ENCODE measurements around the gene SHOC2.
"Not testable (repeated sequence)": the region's sequence is repeated elsewhere in the genome, so short reads cannot be mapped to it uniquely, and the experiment has no call there.

The SHOC2 gene

DNA sequence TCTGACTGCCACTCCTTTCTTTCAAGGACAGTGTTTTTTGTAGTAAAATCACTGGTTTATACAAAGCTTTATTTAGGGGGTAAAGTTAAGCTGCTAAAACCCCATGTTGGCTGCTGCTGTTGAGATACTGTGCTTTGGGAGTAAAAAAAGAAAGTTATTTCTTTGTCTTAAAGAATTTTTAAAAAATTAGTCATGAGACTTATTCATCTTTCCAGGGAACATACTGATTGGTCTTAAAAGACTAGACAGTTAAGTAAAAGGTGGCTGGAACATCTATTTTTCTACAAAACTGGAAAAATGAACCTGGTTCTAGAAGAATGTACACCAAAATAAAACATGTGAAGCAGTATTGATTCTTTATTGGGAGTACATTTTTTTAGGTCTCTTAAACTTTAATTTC, 21.0 kb upstream of the SHOC2 start:
- DNase-seq (ENCODE audit: insufficient read length, low spot score) (no peak), FAIRE-seq (no peak)
- TF ChIP-seq POU2F2 (IDR thresholded peaks at IDR 0.05; ENCODE audit: low read depth, low read length) (no peak), PAX5 (IDR thresholded peaks at IDR 0.05; ENCODE audit: insufficient read depth, low read length, severe bottlenecking) (no peak), POLR2A (IDR thresholded peaks at IDR 0.05; ENCODE audit: low read depth, low read length) (no peak), TAF1 (IDR thresholded peaks at IDR 0.05; ENCODE audit: low read depth, low read length) (no peak), POLR2AphosphoS5 (IDR thresholded peaks at IDR 0.05; ENCODE audit: low read depth, low read length) (no peak), SPI1 (IDR thresholded peaks at IDR 0.05; ENCODE audit: low read depth, low read length) (no peak)

DNA sequence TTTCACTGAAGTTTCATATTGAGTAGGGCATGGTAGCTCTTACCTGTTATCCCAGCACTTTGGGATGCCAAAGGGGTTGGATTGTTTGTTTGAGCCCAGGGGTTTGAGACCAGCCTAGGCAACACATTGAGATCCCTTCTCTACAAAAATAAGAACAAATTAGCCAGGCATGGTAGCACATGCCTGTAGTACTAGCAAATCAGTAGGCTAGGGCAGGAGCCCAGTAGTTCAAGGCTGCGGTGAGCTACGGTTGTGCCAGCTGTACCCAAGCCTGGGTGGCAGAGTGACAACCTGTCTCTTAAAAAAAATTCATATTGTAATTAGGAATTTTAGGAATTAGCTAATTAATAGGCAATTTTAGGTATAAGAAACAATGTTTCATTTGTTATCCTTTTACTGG, 18.4 kb upstream of the SHOC2 start:
- FAIRE-seq: no peak

DNA sequence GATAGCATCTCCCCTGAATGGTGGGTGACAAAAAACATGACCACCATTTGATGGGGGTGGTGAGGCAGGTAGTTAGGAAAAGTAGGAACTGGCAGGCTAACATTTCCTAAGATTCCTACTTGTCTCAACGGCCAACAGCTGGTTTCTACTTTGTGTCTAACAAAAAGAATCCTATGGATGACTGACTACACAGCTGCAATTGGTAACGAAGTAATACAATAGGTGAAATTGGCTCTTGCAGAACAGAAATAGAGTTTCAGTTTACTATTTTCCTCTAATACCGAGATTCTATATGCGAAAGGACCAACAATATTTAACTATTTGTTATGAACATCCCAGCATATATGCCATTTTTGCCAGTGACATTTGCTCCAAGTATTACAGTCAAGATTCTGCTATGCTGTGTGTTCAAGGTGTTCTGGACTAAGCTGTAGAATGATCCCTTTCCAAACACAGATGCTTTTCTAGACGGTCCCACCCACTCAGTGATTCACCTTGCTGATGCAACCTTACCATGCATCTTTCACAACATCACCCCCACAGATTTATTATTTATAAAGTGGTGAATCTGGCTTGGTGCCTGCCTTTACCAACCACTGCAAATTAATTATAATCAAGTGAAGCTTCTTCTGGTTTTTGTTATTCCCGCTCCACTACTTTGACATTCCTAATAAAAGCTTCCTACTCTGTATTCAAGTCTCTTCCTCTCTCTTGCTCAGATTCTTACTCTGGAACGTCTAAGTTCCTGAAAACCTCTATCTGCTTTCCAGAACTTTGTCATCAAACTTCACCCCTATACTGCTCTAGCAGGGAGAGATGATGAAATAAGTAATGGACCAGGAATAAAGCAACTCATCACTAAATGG, 17.2 kb upstream of the SHOC2 start:
- FAIRE-seq (peak; percentile 41), DNase-seq (ENCODE audit: insufficient read length, low spot score) (no peak)
- TF ChIP-seq SPI1 (IDR thresholded peaks at IDR 0.05; ENCODE audit: low read depth, low read length): no peak
- peak; percentile 45 for TF ChIP-seq POLR2AphosphoS5 (IDR thresholded peaks at IDR 0.05; ENCODE audit: low read depth, low read length)
- TF ChIP-seq POU2F2 (IDR thresholded peaks at IDR 0.05; ENCODE audit: low read depth, low read length): no peak
- TF ChIP-seq TAF1 (IDR thresholded peaks at IDR 0.05; ENCODE audit: low read depth, low read length): no peak
- TF ChIP-seq PAX5 (IDR thresholded peaks at IDR 0.05; ENCODE audit: insufficient read depth, low read length, severe bottlenecking): no peak
- TF ChIP-seq POLR2A (IDR thresholded peaks at IDR 0.05; ENCODE audit: low read depth, low read length): 0 out of 2 replicates have a peak, but pooled peaks have one; percentile 10

More for the DNA sequence above, 18.4 kb upstream of the SHOC2 start:
- TF ChIP-seq PAX5 (IDR thresholded peaks at IDR 0.05; ENCODE audit: insufficient read depth, low read length, severe bottlenecking) (no peak), POLR2AphosphoS5 (IDR thresholded peaks at IDR 0.05; ENCODE audit: low read depth, low read length) (peak; percentile 56)
- no peak for DNase-seq (ENCODE audit: insufficient read length, low spot score)

DNA sequence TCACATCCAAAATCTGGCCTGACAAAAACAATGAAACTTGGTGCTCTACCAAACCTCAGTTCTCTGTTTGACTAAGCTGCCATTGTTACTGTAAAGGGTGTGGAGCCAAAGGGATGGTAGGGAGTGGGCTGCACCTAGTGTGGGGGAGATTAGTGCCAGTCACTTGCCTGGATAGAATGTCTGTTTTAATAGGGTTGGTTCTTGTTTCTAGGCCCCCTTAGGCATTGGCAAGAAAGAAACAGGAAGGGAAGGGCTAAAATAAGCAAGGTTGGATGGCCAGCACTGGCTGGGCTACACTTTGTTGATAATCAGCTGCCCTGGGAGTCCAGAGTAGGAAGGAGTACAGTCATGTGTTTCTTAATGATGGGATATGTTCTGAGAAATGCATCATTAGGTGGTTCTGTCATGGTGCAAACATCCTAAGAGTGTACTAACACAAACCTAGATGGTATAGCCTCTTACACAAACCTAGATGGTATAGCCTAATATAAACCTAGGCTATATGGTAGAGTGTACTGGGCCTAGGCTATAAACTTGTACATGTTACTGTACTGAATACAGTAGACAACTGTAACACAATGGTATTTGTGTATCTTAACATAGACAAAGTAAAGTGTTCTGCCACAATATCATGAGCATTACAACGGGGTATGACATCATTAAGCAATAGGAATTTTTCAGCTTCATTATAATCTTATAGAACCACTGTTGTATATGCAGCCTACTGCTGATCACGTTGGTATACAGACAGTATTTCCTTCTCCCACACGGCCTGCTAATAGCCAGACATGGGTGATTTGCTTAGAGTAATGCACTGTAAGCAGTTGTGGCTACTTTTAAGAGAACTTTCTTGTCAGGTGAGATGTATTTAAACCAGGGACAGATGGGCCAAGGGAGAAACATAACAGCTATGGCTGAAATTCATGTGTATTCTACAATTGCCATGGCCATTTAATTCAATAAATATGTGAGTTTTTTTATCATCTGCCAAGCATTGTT, 15.8 kb upstream of the SHOC2 start:
- TF ChIP-seq POLR2A (IDR thresholded peaks at IDR 0.05; ENCODE audit: low read depth, low read length): no peak; the same call in 1 of the 2 replicates
- peak; percentile 52; the same call in 1 of the 2 replicates for TF ChIP-seq POU2F2 (IDR thresholded peaks at IDR 0.05; ENCODE audit: low read depth, low read length)
- peak; percentile 88 for FAIRE-seq
- no peak for DNase-seq (ENCODE audit: insufficient read length, low spot score)

- peak; percentile 59 for FAIRE-seq
- no peak for DNase-seq (ENCODE audit: insufficient read length, low spot score)
- TF ChIP-seq POLR2A (IDR thresholded peaks at IDR 0.05; ENCODE audit: low read depth, low read length) (no peak), PAX5 (IDR thresholded peaks at IDR 0.05; ENCODE audit: insufficient read depth, low read length, severe bottlenecking) (no peak), TAF1 (IDR thresholded peaks at IDR 0.05; ENCODE audit: low read depth, low read length) (no peak), POU2F2 (IDR thresholded peaks at IDR 0.05; ENCODE audit: low read depth, low read length) (no peak), SPI1 (IDR thresholded peaks at IDR 0.05; ENCODE audit: low read depth, low read length) (no peak), POLR2AphosphoS5 (IDR thresholded peaks at IDR 0.05; ENCODE audit: low read depth, low read length) (no peak)
Observed at GRCh38 chr10:110910138-110910537, 9.3 kb upstream of the SHOC2 start.

DNA sequence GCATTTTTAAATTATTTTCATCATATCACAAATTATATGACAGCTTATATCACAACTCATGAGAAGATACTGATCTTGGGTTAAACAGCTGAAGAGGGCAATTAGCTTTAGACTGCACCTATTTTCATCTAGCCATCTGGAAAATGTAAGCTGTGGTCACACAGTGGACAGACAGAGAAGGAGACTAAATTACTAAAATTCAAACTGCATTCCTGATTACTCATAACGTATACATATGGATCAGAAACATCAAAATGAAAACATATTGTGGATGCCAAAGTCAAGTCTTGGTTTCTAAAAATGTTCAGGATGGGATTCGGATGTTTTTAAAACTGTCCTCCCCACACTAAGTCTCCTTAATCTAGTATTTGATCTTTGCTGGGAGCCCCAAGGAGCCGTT, 7.0 kb upstream of the SHOC2 start:
- FAIRE-seq (no peak), DNase-seq (ENCODE audit: insufficient read length, low spot score) (no peak)
- TF ChIP-seq TAF1 (IDR thresholded peaks at IDR 0.05; ENCODE audit: low read depth, low read length) (no peak), POLR2AphosphoS5 (IDR thresholded peaks at IDR 0.05; ENCODE audit: low read depth, low read length) (no peak), SPI1 (IDR thresholded peaks at IDR 0.05; ENCODE audit: low read depth, low read length) (no peak), POLR2A (IDR thresholded peaks at IDR 0.05; ENCODE audit: low read depth, low read length) (no peak)

- TF ChIP-seq SPI1 (IDR thresholded peaks at IDR 0.05; ENCODE audit: low read depth, low read length): no peak
- no peak for TF ChIP-seq TAF1 (IDR thresholded peaks at IDR 0.05; ENCODE audit: low read depth, low read length)
- TF ChIP-seq POU2F2 (IDR thresholded peaks at IDR 0.05; ENCODE audit: low read depth, low read length): no peak
- TF ChIP-seq PAX5 (IDR thresholded peaks at IDR 0.05; ENCODE audit: insufficient read depth, low read length, severe bottlenecking): no peak
- TF ChIP-seq POLR2AphosphoS5 (IDR thresholded peaks at IDR 0.05; ENCODE audit: low read depth, low read length): no peak
- TF ChIP-seq POLR2A (IDR thresholded peaks at IDR 0.05; ENCODE audit: low read depth, low read length): no peak
- FAIRE-seq (peak; percentile 71), DNase-seq (ENCODE audit: insufficient read length, low spot score) (no peak)
Observed at GRCh38 chr10:110914431-110914830, 5.0 kb upstream of the SHOC2 start.

GRCh38 chr10:110915035-110915434, 4.4 kb upstream of the SHOC2 start:
- DNase-seq (ENCODE audit: insufficient read length, low spot score): no peak
- FAIRE-seq: peak; percentile 38
- TF ChIP-seq POLR2A (IDR thresholded peaks at IDR 0.05; ENCODE audit: low read depth, low read length): no peak
- TF ChIP-seq PAX5 (IDR thresholded peaks at IDR 0.05; ENCODE audit: insufficient read depth, low read length, severe bottlenecking): peak; percentile 94
- no peak for TF ChIP-seq TAF1 (IDR thresholded peaks at IDR 0.05; ENCODE audit: low read depth, low read length)
- no peak for TF ChIP-seq POU2F2 (IDR thresholded peaks at IDR 0.05; ENCODE audit: low read depth, low read length)
- no peak for TF ChIP-seq POLR2AphosphoS5 (IDR thresholded peaks at IDR 0.05; ENCODE audit: low read depth, low read length)
- no peak for TF ChIP-seq SPI1 (IDR thresholded peaks at IDR 0.05; ENCODE audit: low read depth, low read length)

GRCh38 chr10:110915600-110915999, 3.8 kb upstream of the SHOC2 start:
- not testable (repeated sequence) for DNase-seq (ENCODE audit: insufficient read length, low spot score); FAIRE-seq
